HG03521 (cell line): ENCODE measurements around the gene DSCAM.

Experiments
- ATAC-seq: cut with Tn5 transposase; IDR thresholded peaks from one replicate; pipeline ENCODE4 v1.9.1; 2021; ENCODE audit warnings: mild to moderate bottlenecking, moderate library complexity; ENCODE audit not compliant: unreplicated experiment

Gene DSCAM

DNA sequence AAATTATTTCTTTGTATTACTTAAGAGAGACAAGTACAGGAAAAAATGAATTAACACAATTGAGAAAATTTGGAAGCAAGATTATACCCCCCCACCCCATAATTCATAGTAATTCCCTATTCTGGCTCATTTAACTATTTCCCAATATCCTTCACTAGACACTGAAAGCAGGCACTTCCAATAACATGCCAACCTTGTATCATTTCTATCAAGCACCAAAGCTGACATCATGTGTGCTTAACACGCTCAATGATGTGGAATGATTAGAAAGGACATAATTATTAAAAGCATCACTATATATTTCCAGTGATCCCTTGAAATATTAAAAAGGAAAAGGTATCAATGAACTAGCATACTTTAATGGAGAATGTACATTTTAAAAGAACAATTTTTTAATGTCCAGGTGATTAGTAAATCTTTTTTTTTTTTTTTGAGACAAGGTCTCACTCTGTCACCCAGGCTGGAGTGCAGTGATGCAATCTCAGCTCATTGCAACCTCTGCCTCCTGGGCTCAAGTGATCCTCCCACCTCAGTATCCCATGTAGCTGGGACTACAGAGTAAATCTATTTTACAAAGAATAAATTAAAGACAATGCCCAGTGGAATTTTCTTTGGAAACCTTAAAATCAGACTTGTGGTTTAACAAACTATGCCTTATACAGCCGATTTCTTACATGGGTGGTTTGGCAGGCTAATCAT lies 443.9 kb downstream of the DSCAM start:
- ATAC-seq = no peak

DNA sequence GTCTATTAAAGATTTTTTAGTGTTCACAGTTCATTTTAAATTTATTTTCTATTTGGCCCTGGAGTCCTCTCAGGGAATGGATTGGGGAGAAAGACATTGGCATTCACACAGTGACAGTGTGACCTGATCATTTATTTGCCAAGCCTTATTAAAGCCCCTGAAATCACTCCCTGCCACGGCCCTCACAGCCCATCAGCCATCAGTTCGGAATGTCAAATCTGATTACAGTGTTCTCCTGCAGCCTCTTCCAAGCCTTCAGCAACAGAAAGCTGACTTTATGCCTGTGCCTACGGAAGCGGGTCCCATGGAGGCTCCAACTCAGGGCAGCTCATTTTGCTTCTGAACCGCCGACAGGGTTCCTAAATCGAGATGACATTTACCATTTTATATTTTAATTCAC lies 451.2 kb downstream of the DSCAM start:
- ATAC-seq = no peak

DNA sequence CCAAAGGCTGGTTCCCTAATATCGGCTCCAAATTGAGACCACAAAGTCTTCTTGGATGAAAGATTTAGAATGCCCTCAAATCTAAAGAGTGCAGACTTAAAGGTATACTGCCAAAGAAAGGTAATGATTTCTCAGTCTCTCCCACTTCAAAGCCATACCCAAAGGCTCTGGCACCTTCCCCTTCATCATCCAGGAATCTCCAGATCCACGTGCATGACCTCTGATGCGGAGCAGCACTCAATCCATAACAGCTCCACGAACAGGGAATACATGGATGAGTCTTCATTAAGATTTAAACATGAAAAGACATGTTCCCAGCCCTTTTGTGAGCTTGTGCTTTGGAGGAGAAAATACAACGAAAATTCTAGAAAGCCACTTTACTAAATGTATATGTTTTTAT lies 453.9 kb downstream of the DSCAM start:
- ATAC-seq = no peak

DNA sequence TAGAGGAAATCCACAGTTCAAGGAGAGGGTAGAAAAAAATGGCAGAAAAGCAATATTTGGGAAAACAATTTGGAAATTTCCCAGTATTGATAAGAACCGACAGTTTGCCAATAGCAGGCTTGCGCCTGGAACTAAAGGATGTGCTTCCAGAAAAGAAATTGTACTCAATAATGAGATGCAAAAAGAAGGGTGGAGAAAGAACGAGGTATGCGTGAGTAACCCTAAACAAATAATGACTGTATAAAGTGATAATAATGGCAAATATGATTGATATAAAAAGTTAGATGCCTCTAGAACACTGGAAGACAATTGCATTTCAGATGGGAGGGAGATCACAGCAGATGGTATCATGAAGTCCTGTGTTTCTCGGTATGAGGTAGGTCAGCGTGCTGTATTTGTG lies 458.9 kb downstream of the DSCAM start:
- ATAC-seq = no peak

DNA sequence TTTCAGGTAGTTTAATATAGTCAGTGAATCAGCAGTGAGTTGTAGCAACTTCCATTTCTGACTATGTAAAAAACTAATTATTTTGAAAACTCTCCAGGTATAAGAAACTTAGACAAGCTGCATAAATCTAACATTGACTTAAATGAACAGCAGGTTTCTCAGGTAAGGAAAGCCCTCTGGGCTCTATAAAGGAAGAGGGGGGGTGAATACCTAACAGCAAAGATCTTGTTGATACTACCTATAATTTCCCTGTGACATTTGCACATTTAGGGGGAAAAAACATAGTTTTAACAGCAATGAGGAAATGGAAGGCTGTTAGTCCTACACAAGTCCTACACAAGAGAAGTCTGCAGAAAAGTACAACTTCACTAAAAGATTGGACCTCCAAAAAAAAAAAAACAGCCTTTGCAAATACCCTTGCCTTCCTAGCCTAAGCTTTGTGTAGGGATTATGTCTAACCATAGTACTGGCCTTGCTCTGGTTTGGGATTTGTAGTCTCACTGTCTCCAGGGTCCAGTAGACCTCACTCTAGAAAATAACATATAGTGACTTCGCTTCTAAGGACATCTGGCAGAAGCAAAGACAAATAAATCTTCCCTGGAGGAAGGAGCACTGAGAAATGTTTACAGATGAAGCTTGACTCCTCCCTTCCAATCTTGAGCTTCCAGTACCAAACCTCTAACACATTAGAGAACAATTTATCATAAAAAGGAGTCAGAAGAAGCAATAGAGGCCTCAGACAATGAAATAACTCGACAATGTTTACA lies 459.8 kb downstream of the DSCAM start:
- no peak for ATAC-seq

DNA sequence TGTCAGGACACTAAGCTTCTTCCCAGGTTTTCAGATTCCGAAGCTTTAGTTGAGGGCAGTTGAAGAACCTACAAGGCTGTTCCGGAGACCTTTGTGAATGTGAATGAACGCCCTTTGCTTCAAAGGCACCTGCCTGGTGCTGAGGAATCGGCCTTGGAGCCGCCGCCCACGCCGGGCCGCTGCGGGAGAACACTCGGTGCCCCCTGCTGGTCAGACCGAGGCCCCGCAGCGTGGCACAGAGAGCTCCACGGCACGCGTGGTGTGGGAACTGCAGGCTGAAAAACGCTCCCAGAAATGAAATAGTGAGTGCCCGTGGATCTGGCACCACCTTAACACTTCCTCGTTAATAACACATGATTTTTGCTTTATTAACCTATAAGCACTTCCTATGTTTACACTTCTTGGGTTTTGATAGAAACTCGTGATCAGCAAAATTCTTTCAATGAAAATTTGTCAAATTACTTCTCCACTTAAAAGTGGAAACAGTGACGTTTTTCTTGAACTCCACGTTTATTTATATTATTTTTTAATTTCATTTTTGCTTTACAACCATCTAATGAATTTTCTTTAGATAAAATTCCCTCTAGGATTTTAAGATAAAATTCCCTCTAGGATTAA lies 460.6 kb downstream of the DSCAM start:
- ATAC-seq = no peak

DNA sequence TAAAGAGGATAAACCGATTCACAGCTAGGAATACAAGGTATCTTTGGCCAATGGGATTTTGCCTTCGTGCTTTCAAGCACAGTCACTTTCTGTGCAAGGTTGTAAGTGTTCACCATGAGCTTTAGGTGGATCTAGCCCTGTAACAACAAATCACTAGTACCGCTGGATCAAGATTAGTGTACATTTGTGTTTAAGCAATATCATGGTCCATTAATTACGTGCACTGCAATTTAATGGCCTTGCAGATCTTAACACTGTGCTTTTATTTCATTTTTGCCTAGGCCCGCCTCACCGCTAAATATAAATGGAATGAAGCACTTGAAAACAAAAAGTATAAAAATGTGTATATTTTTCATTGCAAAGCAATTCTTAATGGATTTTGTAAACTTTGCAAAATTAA lies 461.1 kb downstream of the DSCAM start:
- no peak for ATAC-seq

DNA sequence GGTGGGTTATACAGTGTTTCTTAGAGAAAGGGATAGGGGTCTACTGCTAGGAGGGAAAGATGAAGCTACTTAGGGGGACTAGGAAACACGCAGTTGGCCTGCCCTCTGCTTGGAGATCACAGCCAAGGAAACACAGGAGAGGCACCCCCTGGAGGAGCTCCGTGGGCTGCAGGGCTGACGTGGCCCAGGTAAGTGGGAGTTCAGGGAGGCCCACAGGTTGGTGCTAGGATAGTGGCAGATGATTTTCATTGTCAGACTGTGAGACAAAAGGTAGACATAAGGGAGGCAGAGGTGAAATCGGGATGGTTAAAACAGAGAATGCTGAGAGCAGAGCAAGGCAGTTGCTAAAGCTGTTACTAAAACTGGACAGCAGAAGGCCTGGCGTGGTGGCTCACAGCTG lies 463.0 kb downstream of the DSCAM start:
- ATAC-seq = no peak

DNA sequence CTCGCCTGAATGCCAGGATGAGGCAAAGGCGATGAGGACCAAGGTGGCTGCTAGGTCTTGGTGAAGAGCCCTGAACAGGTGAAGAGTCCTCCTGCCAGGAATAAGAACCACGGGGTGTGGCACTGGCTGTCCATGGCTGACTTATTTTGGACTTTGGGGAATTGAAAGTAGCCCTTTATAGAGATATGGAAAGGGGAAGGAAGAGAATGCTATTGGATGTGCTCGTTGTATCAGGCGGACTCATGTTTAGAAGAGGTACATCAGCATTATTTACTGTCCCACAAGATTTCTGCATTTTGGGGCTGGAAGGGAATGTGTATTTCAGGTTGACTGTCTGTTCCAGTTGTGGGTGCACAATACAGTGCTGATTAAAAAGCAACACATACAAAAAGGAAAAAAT lies 465.8 kb downstream of the DSCAM start:
- ATAC-seq = no peak

DNA sequence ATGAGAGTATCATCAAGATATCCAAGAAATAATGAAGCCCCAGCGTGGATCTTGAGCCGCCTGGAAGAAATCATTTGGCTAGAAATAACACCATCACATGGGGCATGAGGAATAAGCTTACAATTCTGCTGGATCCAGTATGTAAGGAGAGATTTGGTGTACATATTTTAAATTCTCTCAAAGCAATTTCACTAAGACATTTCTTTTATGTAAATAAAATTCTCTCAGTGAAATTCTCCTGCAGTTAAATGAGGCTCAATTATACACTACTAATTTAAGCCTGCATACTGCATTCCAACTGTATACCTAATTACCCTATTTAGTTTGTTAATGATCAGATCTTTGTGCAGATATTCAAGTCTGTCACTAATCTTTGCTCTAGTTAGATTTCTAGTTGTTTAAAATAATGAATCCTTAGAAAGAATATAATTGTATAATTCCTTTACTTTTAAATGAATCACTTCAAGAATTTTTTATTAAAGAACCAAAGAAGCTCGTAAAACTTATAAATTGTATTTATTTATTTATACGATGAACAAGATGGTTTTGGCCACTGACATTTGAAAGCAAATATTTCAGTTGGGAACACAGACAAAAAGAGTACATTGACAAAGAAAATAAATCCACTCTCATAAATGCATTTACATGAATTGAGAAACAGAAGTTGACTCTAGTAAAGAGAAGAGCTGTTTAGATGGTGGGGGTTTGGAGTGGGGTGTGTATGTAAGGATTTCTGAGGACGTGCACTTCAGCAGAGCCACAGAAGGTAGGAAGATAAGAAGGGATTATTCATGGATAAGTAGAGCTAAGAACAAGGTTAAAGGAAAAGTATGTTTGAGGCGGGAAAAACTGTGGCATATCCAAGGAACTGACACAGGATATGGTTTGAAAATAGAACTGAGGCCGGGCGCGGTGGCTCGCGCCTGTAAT lies 466.8 kb downstream of the DSCAM start:
- no peak for ATAC-seq

DNA sequence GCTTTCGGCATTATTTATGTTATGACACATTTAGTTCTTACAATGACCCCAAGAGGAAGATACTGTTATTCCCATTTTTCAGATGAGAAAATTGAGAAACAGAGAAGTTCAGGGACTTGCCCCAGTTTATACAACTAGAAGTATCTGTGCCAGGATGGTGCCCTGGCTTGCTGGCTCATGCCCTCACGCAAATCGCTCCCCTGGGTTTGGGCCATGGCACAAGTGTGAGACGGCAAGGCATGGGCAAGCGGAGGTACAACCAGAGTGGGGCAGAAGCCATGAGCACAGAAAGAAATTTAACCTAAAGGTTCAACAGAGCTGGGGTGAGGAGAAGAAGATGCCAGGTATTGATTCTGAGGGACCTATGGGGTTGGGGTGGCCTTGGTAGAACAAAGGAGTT lies 469.8 kb downstream of the DSCAM start:
- no peak for ATAC-seq

DNA sequence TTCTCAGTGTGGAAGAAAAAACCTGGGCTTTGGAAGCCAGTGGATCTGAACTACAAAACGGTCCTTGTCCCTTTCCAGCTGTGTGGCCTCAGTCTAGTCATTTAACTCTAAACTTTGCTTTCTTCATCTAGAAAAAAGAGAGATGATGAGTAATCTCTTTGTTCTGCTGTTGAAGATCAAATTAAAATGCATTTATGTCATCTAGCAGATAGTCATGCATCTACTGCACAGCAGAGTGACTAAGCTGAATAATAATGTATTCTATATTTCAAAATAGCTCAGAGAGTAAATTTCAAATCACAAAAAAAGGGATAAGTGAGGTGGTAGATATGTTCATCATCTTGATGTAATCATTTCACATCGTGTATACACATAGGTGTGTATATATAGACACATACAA lies 473.2 kb downstream of the DSCAM start:
- no peak for ATAC-seq

DNA sequence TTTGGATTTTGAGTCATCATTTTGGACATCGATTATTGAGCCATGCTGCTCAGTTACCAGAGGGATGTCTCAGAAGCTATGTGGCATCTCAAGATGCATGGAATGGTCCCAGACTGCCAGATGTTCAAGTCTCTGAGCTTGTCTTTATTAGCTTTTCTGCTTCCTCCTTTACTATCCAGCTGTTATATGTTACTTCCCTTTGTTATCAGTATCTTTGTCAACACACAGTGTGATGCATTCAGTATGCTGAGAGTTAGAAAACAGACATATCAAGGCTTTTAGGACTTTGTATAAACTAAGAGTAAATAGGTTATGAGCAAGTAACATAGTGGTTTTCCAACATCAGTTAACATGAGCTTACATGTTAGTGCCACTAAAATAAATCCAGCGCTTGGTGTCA lies 474.5 kb downstream of the DSCAM start:
- ATAC-seq = no peak

DNA sequence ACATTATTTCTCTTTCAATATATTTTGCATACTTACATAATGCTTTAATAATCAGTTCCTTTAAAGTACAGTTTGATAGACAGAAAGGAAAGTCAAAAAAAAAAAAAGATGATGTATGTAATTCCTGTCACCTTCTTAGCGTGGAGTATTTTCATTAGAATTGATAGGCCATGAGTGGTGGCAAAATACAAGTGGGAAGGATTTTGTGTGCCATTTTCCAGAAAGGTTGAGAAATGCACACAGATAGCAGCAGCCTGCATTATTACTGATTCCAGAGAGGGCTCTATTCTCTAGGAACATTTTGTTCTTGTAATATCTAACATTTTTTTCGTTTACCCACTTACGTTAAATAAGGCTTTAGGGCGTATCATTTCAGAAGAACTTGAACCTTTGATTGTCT lies 475.6 kb downstream of the DSCAM start:
- ATAC-seq = no peak

DNA sequence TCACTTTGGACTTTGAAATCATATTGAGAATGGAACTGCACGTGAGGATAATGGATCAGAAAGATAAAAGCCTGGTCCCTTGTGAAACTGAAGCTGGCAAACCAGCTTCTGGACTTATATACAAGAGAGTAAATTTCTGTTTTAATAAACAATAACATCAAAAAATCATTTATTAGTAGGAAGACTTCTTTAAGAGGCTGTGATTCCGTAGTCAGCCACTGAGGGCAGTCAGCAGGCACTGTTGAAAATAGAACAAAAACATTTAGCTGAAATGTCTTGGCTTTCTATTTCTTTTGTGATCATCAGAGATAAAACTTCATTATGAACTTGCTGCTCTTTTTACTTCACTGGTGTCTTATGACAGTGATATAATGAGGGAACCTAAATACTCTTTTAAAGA lies 490.3 kb downstream of the DSCAM start:
- no peak for ATAC-seq

DNA sequence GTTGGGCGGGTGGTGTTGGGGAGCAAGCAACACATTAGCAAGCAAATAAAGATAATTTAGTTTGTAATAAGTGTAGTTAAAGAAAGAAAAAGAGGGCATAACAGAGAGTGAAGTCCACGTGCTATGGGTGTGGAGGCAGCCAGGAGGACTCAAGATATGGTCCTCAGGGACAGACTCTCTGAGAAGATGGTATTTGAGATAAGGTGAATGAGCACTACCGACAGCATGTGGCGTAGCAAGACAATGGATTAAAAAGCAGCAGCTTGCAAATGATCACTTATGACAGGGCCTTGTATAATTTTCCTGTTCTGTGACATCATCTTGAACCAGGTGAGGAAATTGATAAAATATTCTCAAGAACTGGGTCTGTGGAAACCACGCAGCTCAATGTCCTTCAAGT lies 491.9 kb downstream of the DSCAM start:
- no peak for ATAC-seq

DNA sequence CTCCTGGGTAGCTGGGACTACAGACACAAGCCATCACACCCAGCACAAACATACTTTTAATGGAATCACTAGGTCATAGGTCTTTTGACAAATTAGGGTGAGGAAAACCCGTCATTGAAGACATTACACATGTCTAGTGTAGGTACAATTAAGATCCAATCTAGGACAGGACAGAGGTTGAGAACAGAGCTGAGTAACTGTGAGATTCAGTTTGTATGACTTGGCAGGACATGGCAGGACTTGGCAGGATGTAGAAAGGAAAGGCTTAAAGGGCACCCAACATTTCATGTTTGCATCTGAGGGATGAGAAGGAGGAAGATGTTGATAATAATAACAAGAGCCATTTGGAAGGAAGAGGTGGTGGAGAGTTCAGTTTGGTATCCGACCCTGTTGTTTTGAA lies 496.0 kb downstream of the DSCAM start:
- no peak for ATAC-seq

DNA sequence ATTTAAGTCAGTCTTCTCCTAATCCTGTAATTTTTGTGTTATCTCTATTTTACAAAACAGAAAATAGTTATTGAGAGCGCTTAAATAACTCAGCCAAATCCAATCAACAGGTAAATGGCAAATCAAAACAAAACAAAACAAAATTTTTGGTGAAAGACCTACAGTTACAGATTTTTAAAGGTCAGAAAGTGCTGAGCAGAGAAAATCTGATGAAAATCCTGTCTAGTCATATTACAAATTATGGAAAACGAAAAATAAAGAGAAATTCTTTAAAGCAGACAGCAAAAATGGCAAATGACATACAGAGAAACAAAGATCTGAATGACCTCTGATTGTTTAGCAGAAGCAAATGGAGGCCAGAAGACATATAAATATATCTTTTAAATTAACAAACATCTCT lies 497.4 kb downstream of the DSCAM start:
- no peak for ATAC-seq

DNA sequence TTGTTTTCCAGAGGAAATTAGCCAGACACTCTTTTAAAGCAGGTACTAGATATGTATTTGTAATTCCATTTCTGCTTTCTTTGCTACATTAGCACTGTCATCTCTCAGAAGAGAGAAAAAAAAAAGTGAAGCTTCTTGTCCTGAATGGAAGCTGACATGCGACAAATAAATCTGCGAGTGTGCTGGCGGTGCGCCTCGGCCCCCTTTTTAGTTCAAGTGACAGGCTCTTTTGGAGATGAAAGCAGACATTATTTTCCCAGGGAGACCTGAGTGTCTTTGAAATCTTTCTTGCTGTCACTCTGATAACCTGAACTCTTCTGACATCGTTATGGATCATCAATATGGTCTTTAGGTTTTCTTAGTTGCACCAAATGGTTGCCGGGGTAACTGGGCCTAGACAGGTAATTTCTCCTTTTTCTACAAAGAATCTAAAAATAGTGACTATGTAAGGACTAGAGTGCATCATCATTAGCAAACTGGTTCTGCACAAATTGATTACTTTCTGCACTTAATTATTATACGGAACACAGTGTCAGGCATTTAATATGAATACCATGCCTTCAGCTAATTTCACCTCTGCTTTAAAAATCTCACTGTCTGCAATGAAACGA lies 501.1 kb downstream of the DSCAM start:
- no peak for ATAC-seq

DNA sequence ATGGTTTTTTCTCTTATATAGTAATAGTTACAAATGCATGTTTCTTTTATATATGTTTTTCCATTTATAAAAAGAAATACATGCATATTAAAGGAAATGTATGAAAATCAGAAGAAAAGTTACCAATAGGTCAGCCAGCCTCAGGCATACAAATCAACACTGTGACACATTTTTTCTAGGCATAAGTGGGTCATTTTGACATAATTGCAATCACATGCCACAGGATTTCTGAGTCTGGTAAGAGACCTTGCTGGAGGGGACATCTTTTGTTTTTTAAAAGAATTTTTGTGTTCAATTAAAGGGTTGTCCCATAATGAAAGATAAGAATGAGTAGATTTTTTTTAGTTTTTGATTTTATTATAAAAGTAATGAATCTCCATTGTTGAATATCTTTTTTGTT lies 506.6 kb downstream of the DSCAM start:
- ATAC-seq = no peak

DNA sequence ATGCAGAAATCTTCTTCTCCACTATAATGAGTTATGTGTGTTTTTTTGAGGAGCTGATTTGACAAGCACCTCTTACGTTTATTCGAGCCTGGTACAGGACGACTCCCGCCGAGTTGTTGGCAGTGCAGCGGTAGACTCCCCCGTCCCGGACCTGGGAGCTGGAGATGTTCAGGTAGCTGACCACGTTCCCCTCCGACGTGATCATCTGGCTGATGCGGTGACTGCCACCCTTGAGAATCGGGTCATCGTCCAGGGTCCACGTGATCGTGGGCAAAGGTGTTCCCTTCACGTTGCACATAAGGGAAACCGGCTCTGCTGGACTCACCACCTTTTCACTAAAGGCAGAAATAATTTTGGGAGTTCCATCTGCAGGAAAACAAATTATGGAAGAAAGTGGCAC lies 507.9 kb downstream of the DSCAM start:
- no peak for ATAC-seq
